SK-N-MC (cell line): ENCODE data around the gene ABCA6.

ENCODE experiments used
- DNase-seq: peaks from one replicate; pipeline ENCODE4 v3.0.0-alpha.2; 2011; ENCODE audit warnings: low read depth, low spot score
- H3K27ac ChIP-seq: fragments of 200-600 bp; sonication (generic); 2 replicates; pipeline ENCODE4 v1.5.1; 2016; ENCODE audit warnings: mixed run types
- H3K36me3 ChIP-seq: fragments of 200-600 bp; sonication (generic); 2 replicates; pipeline ENCODE4 v1.6.1; 2017; ENCODE audit warnings: antibody characterized with exemption, low read length, mixed read lengths; ENCODE audit not compliant: insufficient read depth
- H3K4me3 ChIP-seq: fragments of 200-600 bp; sonication (generic); 2 replicates; pipeline ENCODE4 v1.5.1; 2016
- H3K9ac ChIP-seq: fragments of 200-600 bp; sonication (generic); 2 replicates; pipeline ENCODE4 v1.8.0; 2017; ENCODE audit warnings: mixed run types, mixed read lengths; ENCODE audit not compliant: insufficient read length
- H3K9me3 ChIP-seq: fragments of 200-600 bp; sonication (generic); 2 replicates; pipeline ENCODE4 v1.6.1; 2017; ENCODE audit warnings: low read depth, mild to moderate bottlenecking, antibody characterized with exemption, low read length, moderate library complexity, mixed read lengths
- EZH2 ChIP-seq: fragments of 200-600 bp; sonication (generic); IDR thresholded peaks from one replicate; pipeline ENCODE4 v1.6.1; 2017; ENCODE audit warnings: antibody characterized with exemption
- FOXP2 ChIP-seq: optimal IDR thresholded peaks from 2 replicates; pipeline ENCODE3; 2011; ENCODE audit warnings: mild to moderate bottlenecking, moderate library complexity; ENCODE audit not compliant: insufficient read depth; ENCODE audit errors: extremely low read length, control extremely low read depth
- POLR2AphosphoS5 ChIP-seq: IDR thresholded peaks from 2 replicates; pipeline ENCODE4 v1.6.1; 2012; ENCODE audit warnings: mild to moderate bottlenecking, low read depth, low read length, borderline replicate concordance

The ABCA6 gene

DNA sequence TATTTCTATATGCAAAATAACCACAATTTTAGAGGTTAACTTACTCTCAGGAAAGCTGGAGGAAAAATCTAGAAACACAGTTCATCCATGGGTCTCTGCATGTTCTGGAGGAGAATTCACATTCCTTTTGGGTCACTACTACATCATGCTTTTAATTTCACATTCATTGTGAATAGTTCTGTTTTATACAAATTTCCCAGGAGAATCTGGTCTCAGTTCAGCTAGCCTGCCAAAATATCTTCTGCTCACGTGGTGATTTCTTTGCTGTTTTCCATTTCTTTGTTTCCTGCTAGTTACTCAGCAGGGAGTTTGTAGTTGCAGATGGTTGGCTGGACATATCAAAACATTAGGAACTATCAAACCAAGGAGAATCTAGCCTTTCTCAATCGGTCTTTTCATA, 80.9 kb downstream of the ABCA6 start, which contains the start of gene ABCA9:
ABCA9 (minus strand) TSS at position 106 of the 400 bp plus-strand sequence. CDS start 9,801 bp downstream, outside the sequence.
- TF ChIP-seq POLR2AphosphoS5 = no peak
- no peaks in the 10 kb centered on the region; the same call in 1 of the 2 replicates for H3K9me3 ChIP-seq
- no peak for DNase-seq
- H3K27ac ChIP-seq = peak within 1 kb of the TSS; percentile 47
- H3K36me3 ChIP-seq = no peaks in the 10 kb centered on the region
- no peak within 1 kb of the TSS for H3K9ac ChIP-seq
- peak within 1 kb of the TSS; percentile 46 for H3K4me3 ChIP-seq

DNA sequence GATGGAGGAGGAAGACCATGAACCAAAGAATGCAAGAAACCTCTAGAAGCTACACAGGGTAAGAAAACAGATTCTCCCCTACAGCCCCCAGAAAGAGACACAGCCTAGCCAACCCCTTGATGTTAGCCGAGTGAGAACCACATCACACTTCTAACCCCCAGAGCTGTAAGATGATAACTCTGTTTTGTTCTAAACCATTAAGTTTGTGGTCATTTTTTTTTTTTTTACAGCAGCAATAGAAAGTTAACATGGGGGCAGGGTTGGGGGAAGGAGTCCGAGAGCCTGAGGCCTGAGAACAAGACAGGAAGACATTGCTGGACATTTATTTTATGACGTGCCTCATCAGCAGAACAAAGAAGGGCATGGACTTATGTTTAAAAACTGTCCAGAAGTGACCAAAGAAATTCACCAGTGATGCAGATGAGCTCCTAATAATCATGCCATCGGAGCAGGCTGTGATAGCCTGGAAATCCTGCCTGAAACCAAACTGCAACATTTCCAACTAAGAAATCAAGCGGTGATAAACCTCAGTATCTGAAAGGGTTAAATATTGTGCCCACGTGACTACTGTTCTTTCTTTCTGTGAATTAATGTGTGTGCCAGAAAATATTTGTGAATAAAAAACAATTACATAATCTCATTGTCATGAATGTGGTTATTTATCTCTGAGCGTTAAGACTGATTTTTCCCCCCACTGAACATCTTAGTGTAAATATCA, 82.1 kb downstream of the ABCA6 start:
- TF ChIP-seq FOXP2 (no peak), POLR2AphosphoS5 (no peak), EZH2 (no peak)
- no peak overlapping the region for H3K9ac ChIP-seq

DNA sequence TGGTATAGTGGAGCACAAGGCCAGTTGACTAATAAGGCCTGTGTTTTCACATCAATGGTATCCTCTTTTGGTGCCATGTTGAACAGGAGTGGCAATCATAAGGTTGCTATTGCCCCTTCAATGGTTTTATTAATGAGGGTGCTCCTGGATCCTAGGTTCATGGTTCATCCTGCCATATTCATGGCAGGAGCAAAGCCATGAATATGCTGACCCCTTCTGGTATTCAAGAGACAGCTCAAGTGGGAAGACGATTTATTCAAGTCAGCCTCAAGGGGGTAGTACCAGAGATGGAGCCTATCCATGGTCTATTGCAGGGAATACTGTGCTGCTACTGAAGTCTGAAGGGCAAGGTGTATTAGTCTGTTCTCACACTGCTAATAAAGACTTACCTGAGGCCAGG, 83.5 kb downstream of the ABCA6 start:
- no peak for DNase-seq
- no peaks in the 10 kb centered on the region for H3K36me3 ChIP-seq
- H3K9ac ChIP-seq = no peak overlapping the region
- H3K4me3 ChIP-seq = no peak overlapping the region
- TF ChIP-seq FOXP2 (no peak), POLR2AphosphoS5 (no peak), EZH2 (no peak)
- H3K9me3 ChIP-seq = no peaks in the 10 kb centered on the region; the same call in 1 of the 2 replicates
- H3K27ac ChIP-seq = no peak overlapping the region

More for the DNA sequence above, 82.1 kb downstream of the ABCA6 start:
- no peaks in the 10 kb centered on the region for H3K36me3 ChIP-seq
- no peak overlapping the region for H3K4me3 ChIP-seq
- no peak for DNase-seq
- no peaks in the 10 kb centered on the region; the same call in 1 of the 2 replicates for H3K9me3 ChIP-seq
- H3K27ac ChIP-seq = no peak overlapping the region

DNA sequence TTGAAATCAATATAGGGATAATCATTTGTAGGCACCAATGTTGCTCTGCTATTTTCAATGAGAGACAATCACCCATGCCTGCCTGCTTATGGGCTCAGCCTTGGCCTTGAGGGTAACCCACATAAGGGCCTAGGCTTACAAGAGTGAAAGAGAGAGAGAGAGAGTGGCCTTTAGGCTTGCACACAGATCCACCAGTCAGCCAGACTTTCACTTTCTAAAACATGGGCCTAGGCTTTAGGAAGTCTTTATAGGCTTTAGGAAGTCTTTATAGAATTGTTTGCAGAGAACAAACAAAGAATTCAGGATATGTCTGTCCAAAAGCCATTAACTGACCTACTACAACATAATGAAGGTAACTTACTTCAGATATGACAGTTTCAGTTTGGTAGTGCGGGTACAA, 84.4 kb downstream of the ABCA6 start:
- no peak overlapping the region for H3K27ac ChIP-seq
- no peaks in the 10 kb centered on the region for H3K36me3 ChIP-seq
- H3K9ac ChIP-seq = no peak overlapping the region
- H3K4me3 ChIP-seq = no peak overlapping the region
- TF ChIP-seq POLR2AphosphoS5 = no peak
- no peak for TF ChIP-seq EZH2
- TF ChIP-seq FOXP2 = no peak
- DNase-seq = no peak
- H3K9me3 ChIP-seq = no peaks in the 10 kb centered on the region; the same call in 1 of the 2 replicates

DNA sequence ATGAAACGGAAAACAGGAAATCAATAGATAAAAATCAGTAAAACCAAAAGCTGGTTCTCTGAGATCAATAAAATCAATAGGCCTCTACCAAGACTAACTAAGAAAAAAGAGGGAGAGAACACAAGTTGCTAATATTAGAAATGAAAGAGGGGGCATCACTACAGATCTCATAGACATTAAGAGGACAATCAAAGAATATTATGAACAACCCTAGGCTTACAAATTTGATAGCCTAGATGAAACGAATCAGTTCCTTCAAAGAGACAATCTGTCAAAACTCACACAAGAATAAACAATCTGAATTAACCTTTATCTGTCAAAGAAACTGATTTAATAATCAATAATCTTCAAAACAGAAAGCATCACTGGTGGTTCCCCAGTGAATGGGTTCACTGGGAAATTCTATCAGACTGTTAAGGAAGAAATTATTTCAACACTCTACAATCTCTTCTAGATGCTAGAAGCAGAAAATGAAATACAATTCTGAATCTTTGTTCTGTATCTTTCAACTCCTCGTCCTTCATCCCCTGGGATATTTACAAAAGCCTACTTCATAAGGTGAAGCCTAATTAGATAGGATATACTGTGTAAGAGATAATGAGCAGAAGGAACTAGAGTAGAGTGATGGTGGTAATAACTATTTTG, 85.4 kb downstream of the ABCA6 start:
- TF ChIP-seq FOXP2 (no peak), POLR2AphosphoS5 (no peak), EZH2 (no peak)
- H3K27ac ChIP-seq = no peak overlapping the region
- H3K9ac ChIP-seq = no peak overlapping the region
- no peak overlapping the region for H3K4me3 ChIP-seq
- no peaks in the 10 kb centered on the region; the same call in 1 of the 2 replicates for H3K9me3 ChIP-seq
- no peak for DNase-seq
- H3K36me3 ChIP-seq = no peaks in the 10 kb centered on the region

DNA sequence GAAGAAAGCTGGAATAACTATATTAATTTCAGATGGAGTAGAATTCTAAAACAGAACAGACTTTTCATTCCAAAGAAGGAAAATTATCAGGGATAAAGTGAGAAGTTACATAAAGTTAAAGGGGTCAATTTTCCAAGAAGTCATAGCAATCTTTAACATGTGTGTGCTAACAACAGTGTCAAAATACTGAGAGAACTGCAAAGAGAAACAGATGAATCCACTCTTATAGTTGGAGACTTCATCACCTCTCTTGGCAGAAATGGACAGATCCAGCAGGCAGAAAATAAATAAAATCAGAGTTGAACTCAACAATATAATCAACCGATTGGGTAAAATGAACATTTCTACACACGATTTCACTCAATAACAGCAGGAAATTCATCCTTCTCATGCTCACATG, 86.4 kb downstream of the ABCA6 start:
- no peak overlapping the region for H3K27ac ChIP-seq
- H3K36me3 ChIP-seq = no peaks in the 10 kb centered on the region
- no peak overlapping the region for H3K9ac ChIP-seq
- H3K9me3 ChIP-seq = no peaks in the 10 kb centered on the region; the same call in 1 of the 2 replicates
- no peak for DNase-seq
- H3K4me3 ChIP-seq = no peak overlapping the region
- TF ChIP-seq EZH2 = no peak
- TF ChIP-seq FOXP2 = no peak
- TF ChIP-seq POLR2AphosphoS5 = no peak

DNA sequence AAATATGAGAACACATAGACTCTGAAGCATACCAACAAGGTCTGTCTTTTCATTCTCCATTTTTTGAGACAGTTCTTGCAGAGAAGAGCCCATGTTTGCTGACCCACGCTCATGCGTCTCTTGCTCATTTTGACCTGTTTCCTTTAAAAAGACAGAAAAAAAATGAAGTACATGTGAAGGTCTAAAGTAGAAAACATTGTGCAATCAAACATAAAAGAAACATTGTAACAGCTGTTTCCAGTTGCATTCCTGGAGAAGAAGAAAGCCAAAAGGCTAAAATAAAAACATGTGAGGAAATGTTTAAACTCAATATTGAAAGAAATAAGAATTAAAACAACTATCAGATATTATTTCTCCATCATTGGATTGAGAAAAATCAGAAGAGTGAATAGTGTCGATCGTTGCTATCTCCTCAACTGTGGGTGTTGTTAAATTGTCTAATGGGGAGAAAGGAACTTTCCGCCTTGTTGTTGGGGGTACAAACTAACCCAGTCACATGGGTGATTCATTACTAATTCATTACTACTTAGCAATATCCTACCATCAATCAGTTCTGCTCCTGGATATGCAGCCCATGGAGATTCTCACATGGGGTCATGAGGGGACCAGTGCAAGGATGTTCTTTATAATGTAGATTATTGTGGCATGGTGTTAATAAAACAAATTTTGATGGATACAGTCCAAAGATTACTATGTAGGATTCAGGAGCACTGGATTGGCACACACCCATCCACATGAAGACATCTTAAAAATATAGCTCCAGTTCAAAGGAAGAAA, 90.5 kb downstream of the ABCA6 start:
- TF ChIP-seq POLR2AphosphoS5 (no peak), EZH2 (no peak), FOXP2 (no peak)
- Histone ChIP-seq H3K27ac (peak overlapping the region; percentile 44; the same call in 1 of the 2 replicates), H3K36me3 (no peaks in the 10 kb centered on the region), H3K9ac (no peak overlapping the region), H3K9me3 (no peaks in the 10 kb centered on the region), H3K4me3 (no peak overlapping the region)
- DNase-seq = no peak

DNA sequence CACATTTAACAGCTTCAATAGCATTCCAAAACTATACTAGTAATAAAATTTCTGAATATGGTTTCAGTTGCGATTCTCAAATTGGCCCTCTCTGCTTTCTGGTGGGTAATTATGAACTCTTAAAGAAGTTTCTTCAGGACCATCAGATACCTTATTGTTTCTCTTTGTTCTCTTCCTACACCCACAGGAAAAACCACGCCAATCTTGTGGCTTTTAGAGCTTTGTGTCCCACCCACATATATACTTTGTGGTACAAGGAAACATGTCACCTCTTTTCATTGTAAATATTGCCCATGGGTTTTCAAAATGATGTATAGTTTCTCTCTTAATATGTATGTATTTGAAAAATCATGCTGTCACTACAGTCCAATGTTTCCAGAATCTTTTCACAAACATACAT, 93.1 kb downstream of the ABCA6 start:
- no peak for DNase-seq
- Histone ChIP-seq H3K4me3 (no peak overlapping the region), H3K27ac (no peak overlapping the region), H3K9ac (no peak overlapping the region), H3K9me3 (no peaks in the 10 kb centered on the region), H3K36me3 (no peaks in the 10 kb centered on the region)
- TF ChIP-seq FOXP2 = no peak
- no peak for TF ChIP-seq EZH2
- TF ChIP-seq POLR2AphosphoS5 = no peak
